Measurements from ENCODE around the gene NRXN3.

Gene NRXN3

GRCh38 chr14:78921856-78922255 lies 751.7 kb downstream of the NRXN3 start:
- Histone ChIP-seq H3K36me3 (ENCODE audit: control insufficient read depth, insufficient read depth, low read length) (no peaks in the 10 kb centered on the region), H3K4me1 (ENCODE audit: control insufficient read depth, insufficient read depth, low read length) (no peaks in the 10 kb centered on the region), H3K9me3 (ENCODE audit: control insufficient read depth, low read length) (no peaks in the 10 kb centered on the region), H3K4me3 (ENCODE audit: low read length) (no peak overlapping the region), H3K27me3 (ENCODE audit: control insufficient read depth, insufficient read depth, low read length) (no peaks in the 10 kb centered on the region), H3K9ac (ENCODE audit: low read length) (no peak overlapping the region)

DNA sequence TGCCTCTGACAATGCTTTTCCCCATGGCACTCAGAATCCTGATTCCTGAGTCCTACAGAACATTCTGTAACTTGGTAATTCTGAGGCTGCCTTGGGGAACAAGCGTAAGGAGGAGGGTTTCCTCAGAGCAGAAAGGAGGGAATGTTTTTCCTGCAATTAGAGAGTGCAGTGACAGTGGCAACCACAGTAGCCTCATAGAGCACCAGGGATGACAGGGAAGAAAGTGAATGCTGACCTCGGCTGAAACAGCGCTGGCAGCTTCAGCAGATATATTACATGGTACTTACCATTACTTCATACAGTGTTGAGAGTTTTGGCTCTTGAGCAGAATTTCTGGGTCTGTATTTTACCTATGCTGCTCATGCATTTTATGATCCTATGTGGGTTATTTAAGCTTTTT lies 757.1 kb downstream of the NRXN3 start:
- no peaks in the 10 kb centered on the region for H3K36me3 ChIP-seq (ENCODE audit: control insufficient read depth, insufficient read depth, low read length)
- no peaks in the 10 kb centered on the region for H3K9me3 ChIP-seq (ENCODE audit: control insufficient read depth, low read length)
- no peak overlapping the region for H3K9ac ChIP-seq (ENCODE audit: low read length)
- no peaks in the 10 kb centered on the region for H3K27me3 ChIP-seq (ENCODE audit: control insufficient read depth, insufficient read depth, low read length)
- no peak overlapping the region for H3K4me3 ChIP-seq (ENCODE audit: low read length)
- no peaks in the 10 kb centered on the region for H3K4me1 ChIP-seq (ENCODE audit: control insufficient read depth, insufficient read depth, low read length)

GRCh38 chr14:78933166-78933565 lies 763.0 kb downstream of the NRXN3 start:
- H3K4me1 ChIP-seq (ENCODE audit: control insufficient read depth, insufficient read depth, low read length) = no peaks in the 10 kb centered on the region
- no peaks in the 10 kb centered on the region for H3K36me3 ChIP-seq (ENCODE audit: control insufficient read depth, insufficient read depth, low read length)
- H3K9ac ChIP-seq (ENCODE audit: low read length) = no peak overlapping the region
- H3K27me3 ChIP-seq (ENCODE audit: control insufficient read depth, insufficient read depth, low read length) = no peaks in the 10 kb centered on the region
- H3K4me3 ChIP-seq (ENCODE audit: low read length) = no peak overlapping the region
- no peaks in the 10 kb centered on the region for H3K9me3 ChIP-seq (ENCODE audit: control insufficient read depth, low read length)

GRCh38 chr14:78933948-78934524 lies 763.9 kb downstream of the NRXN3 start:
- H3K27me3 ChIP-seq (ENCODE audit: control insufficient read depth, insufficient read depth, low read length) = no peaks in the 10 kb centered on the region
- no peaks in the 10 kb centered on the region for H3K9me3 ChIP-seq (ENCODE audit: control insufficient read depth, low read length)
- H3K36me3 ChIP-seq (ENCODE audit: control insufficient read depth, insufficient read depth, low read length) = no peaks in the 10 kb centered on the region
- H3K4me3 ChIP-seq (ENCODE audit: low read length) = no peak overlapping the region
- H3K4me1 ChIP-seq (ENCODE audit: control insufficient read depth, insufficient read depth, low read length) = no peaks in the 10 kb centered on the region
- H3K9ac ChIP-seq (ENCODE audit: low read length) = no peak overlapping the region

DNA sequence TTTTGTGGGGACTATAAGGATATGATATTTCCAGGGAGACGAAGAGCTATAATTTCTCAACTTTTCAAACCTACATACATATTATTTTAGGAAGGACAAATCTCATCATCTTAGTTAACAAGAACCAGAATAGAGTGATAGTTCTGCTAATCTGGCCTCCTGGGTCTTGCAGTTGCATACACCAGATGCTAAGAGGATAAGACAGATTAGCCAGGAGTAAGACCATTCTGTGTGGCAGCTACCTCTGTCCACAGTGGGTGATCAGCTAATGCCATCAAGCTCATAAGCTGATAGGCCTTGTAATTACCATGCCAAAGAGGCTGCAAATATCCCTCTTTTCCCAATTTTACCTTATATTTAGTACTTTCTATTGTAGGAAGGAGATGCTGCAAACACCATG lies 776.8 kb downstream of the NRXN3 start:
- H3K4me1 ChIP-seq (ENCODE audit: control insufficient read depth, insufficient read depth, low read length) = no peaks in the 10 kb centered on the region
- no peak overlapping the region for H3K4me3 ChIP-seq (ENCODE audit: low read length)
- no peaks in the 10 kb centered on the region for H3K9me3 ChIP-seq (ENCODE audit: control insufficient read depth, low read length)
- H3K9ac ChIP-seq (ENCODE audit: low read length) = no peak overlapping the region
- no peaks in the 10 kb centered on the region for H3K36me3 ChIP-seq (ENCODE audit: control insufficient read depth, insufficient read depth, low read length)
- no peaks in the 10 kb centered on the region for H3K27me3 ChIP-seq (ENCODE audit: control insufficient read depth, insufficient read depth, low read length)

- H3K27me3 ChIP-seq (ENCODE audit: control insufficient read depth, insufficient read depth, low read length) = no peaks in the 10 kb centered on the region
- H3K4me3 ChIP-seq (ENCODE audit: low read length) = no peak overlapping the region
- no peaks in the 10 kb centered on the region for H3K36me3 ChIP-seq (ENCODE audit: control insufficient read depth, insufficient read depth, low read length)
- no peak overlapping the region for H3K9ac ChIP-seq (ENCODE audit: low read length)
- no peaks in the 10 kb centered on the region for H3K4me1 ChIP-seq (ENCODE audit: control insufficient read depth, insufficient read depth, low read length)
- no peaks in the 10 kb centered on the region for H3K9me3 ChIP-seq (ENCODE audit: control insufficient read depth, low read length)
Observed at GRCh38 chr14:78947681-78948080, 777.5 kb downstream of the NRXN3 start.

DNA sequence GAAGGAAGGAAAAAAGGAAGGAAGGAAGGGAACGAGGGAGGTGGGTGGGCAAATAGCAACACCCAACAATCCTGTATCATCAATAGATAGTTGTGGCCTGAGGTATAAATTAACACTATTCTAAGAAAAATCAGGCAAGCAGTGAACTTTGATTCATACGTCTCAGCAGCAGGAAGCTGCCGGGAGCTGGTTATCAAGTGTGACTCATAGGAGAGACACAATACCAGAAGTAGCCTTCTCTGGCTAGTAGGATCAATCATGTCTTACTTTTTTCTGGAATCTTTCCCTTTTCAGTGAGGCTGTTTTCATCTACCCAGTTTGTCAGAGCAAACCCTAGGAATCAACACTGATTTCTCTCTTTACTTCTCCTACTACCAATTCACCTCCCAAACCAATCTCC lies 780.5 kb downstream of the NRXN3 start:
- Histone ChIP-seq H3K36me3 (ENCODE audit: control insufficient read depth, insufficient read depth, low read length) (no peaks in the 10 kb centered on the region), H3K4me3 (ENCODE audit: low read length) (no peak overlapping the region), H3K4me1 (ENCODE audit: control insufficient read depth, insufficient read depth, low read length) (no peaks in the 10 kb centered on the region), H3K27me3 (ENCODE audit: control insufficient read depth, insufficient read depth, low read length) (no peaks in the 10 kb centered on the region), H3K9ac (ENCODE audit: low read length) (no peak overlapping the region), H3K9me3 (ENCODE audit: control insufficient read depth, low read length) (no peaks in the 10 kb centered on the region)

GRCh38 chr14:78951602-78952001 lies 781.4 kb downstream of the NRXN3 start:
- Histone ChIP-seq H3K27me3 (ENCODE audit: control insufficient read depth, insufficient read depth, low read length) (no peaks in the 10 kb centered on the region), H3K4me3 (ENCODE audit: low read length) (no peak overlapping the region), H3K9me3 (ENCODE audit: control insufficient read depth, low read length) (no peaks in the 10 kb centered on the region), H3K4me1 (ENCODE audit: control insufficient read depth, insufficient read depth, low read length) (no peaks in the 10 kb centered on the region), H3K9ac (ENCODE audit: low read length) (no peak overlapping the region), H3K36me3 (ENCODE audit: control insufficient read depth, insufficient read depth, low read length) (no peaks in the 10 kb centered on the region)

GRCh38 chr14:78959674-78960264 lies 789.6 kb downstream of the NRXN3 start:
- H3K27me3 ChIP-seq (ENCODE audit: control insufficient read depth, insufficient read depth, low read length) = no peaks in the 10 kb centered on the region
- H3K9ac ChIP-seq (ENCODE audit: low read length) = no peak overlapping the region

GRCh38 chr14:78967111-78967809 lies 797.1 kb downstream of the NRXN3 start:
- Histone ChIP-seq H3K27me3 (ENCODE audit: control insufficient read depth, insufficient read depth, low read length) (no peaks in the 10 kb centered on the region), H3K36me3 (ENCODE audit: control insufficient read depth, insufficient read depth, low read length) (no peaks in the 10 kb centered on the region), H3K9me3 (ENCODE audit: control insufficient read depth, low read length) (no peaks in the 10 kb centered on the region), H3K9ac (ENCODE audit: low read length) (no peak overlapping the region), H3K4me3 (ENCODE audit: low read length) (no peak overlapping the region), H3K4me1 (ENCODE audit: control insufficient read depth, insufficient read depth, low read length) (no peaks in the 10 kb centered on the region)

More at GRCh38 chr14:78959674-78960264, 789.6 kb downstream of the NRXN3 start:
- no peaks in the 10 kb centered on the region for H3K9me3 ChIP-seq (ENCODE audit: control insufficient read depth, low read length)
- no peaks in the 10 kb centered on the region for H3K36me3 ChIP-seq (ENCODE audit: control insufficient read depth, insufficient read depth, low read length)
- no peaks in the 10 kb centered on the region for H3K4me1 ChIP-seq (ENCODE audit: control insufficient read depth, insufficient read depth, low read length)
- no peak overlapping the region for H3K4me3 ChIP-seq (ENCODE audit: low read length)

DNA sequence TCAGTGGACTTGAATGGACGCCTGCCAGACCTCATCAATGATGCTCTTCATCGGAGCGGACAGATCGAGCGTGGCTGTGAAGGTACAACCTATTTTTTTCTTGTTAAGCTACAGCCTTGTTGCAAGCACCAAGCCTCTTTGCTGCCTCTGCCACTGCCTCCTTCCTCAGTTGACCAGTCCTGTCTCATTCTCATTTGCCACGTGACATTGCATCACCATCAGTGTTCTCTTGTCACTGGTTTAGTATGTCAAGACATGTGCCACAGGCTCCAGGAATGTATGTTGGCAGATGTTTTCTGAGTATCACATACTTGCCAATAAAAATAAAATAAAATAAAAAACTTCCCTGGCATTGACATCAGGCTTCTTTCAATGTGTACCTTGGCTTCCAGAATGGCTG lies 798.1 kb downstream of the NRXN3 start:
- H3K9me3 ChIP-seq (ENCODE audit: control insufficient read depth, low read length) = no peaks in the 10 kb centered on the region
- no peaks in the 10 kb centered on the region for H3K27me3 ChIP-seq (ENCODE audit: control insufficient read depth, insufficient read depth, low read length)
- H3K4me3 ChIP-seq (ENCODE audit: low read length) = no peak overlapping the region
- no peaks in the 10 kb centered on the region for H3K36me3 ChIP-seq (ENCODE audit: control insufficient read depth, insufficient read depth, low read length)
- no peaks in the 10 kb centered on the region for H3K4me1 ChIP-seq (ENCODE audit: control insufficient read depth, insufficient read depth, low read length)
- H3K9ac ChIP-seq (ENCODE audit: low read length) = no peak overlapping the region

- Histone ChIP-seq H3K27me3 (ENCODE audit: control insufficient read depth, insufficient read depth, low read length) (no peaks in the 10 kb centered on the region), H3K4me1 (ENCODE audit: control insufficient read depth, insufficient read depth, low read length) (no peaks in the 10 kb centered on the region), H3K9me3 (ENCODE audit: control insufficient read depth, low read length) (no peaks in the 10 kb centered on the region), H3K9ac (ENCODE audit: low read length) (no peak overlapping the region), H3K4me3 (ENCODE audit: low read length) (no peak overlapping the region), H3K36me3 (ENCODE audit: control insufficient read depth, insufficient read depth, low read length) (no peaks in the 10 kb centered on the region)
Observed at GRCh38 chr14:78970677-78971076, 800.5 kb downstream of the NRXN3 start.

All from mucosa of stomach (tissue), 1 donor.